GM12875 (cell line): Measurements from ENCODE around the gene ATP2B3.

Source experiments
- H3K4me3 ChIP-seq: one replicate; pipeline ENCODE4 v1.5.1; 2011; ENCODE audit warnings: low read depth, low read length, control low read depth
- TF ChIP-seq, protein P1 (sequence below): IDR thresholded peaks from 2 replicates; pipeline ENCODE4 v1.5.1; 2011; ENCODE audit warnings: low read depth, mild to moderate bottlenecking, control low read depth, inconsistent platforms, low read length, moderate library complexity, borderline replicate concordance; ENCODE audit not compliant: insufficient read depth

The ATP2B3 gene

DNA sequence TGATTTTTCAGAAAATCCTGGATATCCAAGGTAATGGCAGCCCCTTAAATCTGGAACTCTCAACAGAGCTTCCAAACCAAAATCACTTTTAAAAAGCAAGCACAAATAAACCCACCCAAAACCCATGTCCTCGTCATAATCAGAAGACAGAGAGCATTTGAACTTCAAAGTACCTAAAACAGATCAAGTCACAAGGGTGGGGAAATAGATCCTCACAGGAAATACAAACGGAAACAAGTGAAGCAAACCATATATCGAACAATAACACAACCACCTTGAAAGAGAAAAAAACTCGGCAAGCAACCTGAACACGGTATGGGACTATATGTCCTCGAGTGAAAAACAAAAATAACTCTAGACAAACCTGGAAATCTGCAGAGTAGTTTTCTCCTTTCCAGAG is 97.4 kb downstream of the ATP2B3 start:
- TF ChIP-seq, protein P1, sequence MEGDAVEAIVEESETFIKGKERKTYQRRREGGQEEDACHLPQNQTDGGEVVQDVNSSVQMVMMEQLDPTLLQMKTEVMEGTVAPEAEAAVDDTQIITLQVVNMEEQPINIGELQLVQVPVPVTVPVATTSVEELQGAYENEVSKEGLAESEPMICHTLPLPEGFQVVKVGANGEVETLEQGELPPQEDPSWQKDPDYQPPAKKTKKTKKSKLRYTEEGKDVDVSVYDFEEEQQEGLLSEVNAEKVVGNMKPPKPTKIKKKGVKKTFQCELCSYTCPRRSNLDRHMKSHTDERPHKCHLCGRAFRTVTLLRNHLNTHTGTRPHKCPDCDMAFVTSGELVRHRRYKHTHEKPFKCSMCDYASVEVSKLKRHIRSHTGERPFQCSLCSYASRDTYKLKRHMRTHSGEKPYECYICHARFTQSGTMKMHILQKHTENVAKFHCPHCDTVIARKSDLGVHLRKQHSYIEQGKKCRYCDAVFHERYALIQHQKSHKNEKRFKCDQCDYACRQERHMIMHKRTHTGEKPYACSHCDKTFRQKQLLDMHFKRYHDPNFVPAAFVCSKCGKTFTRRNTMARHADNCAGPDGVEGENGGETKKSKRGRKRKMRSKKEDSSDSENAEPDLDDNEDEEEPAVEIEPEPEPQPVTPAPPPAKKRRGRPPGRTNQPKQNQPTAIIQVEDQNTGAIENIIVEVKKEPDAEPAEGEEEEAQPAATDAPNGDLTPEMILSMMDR = no peak
- H3K4me3 ChIP-seq = no peak overlapping the region

DNA sequence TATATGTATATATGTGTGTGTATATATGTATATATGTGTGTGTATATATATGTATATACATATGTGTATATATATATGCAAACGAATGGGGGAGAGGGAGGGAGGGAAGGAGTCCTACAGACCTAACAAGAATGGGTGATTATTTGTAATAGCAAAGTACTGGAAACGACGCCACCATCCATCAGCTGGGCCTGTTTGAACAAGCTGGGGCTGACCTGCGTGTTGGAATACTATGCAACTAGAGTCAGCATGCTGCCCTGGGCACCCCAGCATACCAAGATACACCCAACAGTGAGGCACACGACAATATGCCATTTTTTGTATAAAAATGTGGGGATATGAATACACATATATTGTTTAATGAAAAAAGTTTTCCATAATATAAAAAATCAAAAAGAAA is 103.1 kb downstream of the ATP2B3 start:
- no peak overlapping the region for H3K4me3 ChIP-seq
- TF ChIP-seq, protein P1 = no peak

DNA sequence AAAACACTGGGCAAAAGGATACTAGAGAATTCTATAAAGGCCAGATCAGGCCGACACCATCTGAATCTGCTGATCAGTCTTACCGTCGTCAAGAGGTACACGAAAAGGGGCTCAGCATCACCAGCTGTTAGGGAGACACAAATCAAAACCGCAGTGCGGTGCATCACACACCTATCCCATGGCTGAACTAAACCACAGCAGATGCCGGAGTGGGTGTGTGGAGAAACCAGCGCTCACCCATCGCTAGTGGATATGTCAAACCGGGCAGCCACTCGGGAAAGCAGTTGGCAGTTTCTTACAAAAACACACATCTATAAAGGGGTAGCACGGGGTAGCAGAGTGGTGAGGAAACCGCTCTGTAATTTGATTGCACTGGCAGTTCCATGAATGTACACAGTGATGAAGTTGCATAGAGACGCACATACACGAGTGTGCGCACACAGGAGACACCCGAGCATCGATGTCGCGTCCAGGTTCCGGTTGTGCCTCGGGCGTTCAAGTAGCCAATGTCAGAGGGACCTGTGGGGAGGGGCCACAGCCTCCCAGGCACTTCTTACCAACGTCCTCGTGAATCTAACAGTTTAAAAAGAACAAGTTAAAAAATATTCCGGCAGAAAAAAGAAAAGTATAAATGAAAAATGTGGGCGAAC is 104.6 kb downstream of the ATP2B3 start:
- H3K4me3 ChIP-seq = no peak overlapping the region
- TF ChIP-seq, protein P1 = no peak

DNA sequence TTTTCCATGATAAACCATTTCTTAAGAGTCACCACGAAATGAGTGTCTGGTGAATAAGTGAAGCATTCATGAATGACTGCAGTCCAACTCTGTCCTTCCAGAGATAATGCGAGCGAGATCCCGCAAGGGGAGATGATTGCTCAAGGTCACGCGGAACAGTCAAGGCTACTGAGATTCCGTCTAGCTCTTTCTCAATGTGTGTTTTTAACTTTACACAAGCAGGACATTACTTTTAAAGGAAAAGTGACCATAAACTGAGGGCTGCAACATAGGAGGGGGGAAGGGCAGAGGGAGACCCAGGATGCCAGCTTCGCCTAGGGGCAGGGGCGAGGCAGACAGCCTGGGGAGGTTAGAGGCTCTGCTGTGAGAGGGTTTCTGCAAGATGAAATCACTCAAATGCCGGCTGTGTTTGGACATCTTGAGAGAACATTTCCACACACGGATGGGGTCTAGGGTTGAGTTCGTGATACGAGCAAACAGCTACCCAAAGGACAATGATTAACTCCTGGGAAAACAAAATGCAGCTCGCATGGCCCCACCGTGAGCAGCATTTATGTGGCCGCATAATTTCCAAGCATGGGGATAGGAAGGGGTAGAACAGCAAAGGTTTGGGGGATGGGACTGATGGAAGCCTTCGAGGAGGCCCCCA is 105.3 kb downstream of the ATP2B3 start:
- no peak overlapping the region for H3K4me3 ChIP-seq
- TF ChIP-seq, protein P1 = no peak

DNA sequence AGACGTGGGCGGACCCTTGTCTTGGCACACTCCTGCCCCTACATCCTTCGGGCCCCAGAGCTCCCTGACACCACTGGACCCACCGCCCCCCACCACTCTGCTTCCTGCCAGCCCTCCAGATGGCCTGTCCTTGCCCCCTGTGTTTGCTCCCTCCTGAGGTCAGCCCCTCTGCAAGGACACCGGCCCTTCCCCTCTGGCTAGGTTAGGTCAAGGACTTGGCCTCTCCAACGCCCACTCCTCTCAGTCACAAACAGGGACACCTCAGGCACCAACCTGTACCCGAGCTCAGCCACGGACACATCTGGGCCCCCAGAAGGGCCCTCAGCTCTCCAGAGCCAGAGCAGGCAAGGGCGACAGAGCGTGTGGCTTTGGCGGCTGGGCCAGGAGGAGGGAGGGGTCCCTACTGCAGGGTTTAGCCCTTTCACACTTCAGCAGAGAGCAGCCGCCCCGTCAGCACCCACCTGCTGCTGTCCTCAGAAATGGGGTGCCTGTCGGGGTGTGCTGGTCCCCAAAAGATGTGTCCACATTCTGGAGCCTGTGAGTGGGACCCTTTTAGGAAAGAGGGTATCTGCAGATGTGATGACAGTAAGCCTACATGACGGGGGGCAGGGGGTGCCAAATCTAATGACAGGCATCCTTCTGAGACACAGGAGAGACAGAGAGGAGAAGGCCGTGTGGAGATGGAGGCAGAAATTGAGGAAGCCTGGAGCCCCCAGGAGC is 106.0 kb downstream of the ATP2B3 start:
- H3K4me3 ChIP-seq = no peak overlapping the region
- TF ChIP-seq, protein P1 = no peak

DNA sequence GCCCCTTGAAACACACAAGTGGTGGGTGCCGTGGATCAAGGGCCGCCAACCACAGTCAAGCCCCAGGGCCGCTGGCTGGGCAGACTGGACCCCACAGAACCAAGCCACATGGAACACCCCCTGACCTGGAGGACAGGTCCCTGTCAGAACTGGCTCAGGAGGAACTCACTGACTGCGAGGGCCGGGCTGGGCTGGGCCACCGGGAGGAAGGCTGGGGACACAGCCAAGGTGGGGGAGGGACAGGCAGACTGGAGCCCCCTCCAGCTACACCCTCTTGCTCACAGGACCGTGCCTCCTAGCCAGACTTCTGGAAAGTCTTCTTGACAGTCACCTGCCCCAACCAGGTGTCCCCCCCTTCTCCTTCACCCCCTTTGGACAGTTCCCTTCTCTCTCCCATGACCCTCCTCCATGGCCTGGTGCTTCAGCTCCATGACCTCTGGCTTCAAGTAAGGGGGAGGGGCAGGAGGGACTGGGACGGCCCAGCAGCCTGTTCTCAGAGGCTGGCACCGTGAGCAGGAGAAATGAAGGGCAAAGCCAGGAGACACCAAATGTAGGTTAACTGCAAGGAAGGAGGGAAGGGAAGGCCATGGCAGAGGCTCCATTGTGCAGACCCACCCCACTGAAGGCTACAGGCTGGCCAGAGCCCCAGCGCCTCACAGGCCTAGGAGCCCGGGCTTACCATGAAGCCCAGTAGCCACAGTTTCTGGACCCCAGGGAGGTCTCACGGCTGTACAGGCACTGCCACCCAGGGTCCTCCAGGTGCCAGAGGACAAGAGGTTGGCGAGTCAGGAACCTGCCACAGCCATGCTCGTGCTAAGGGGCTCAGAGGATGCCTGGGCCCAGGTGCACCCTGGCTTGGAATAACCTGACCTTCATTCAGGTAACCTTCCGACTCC is 107.0 kb downstream of the ATP2B3 start:
- TF ChIP-seq, protein P1 = no peak
- no peak overlapping the region for H3K4me3 ChIP-seq
